HG02981 (cell line): ENCODE measurements around the gene MIP.
"Not testable (repeated sequence)": the region's sequence is repeated elsewhere in the genome, so short reads cannot be mapped to it uniquely, and the experiment has no call there.

ENCODE experiments used
- ATAC-seq: cut with Tn5 transposase; IDR thresholded peaks from one replicate; pipeline ENCODE4 v1.9.1; 2021; ENCODE audit warnings: mild to moderate bottlenecking, moderate library complexity; ENCODE audit not compliant: unreplicated experiment

MIP gene

GRCh38 chr12:56454557-56454956 lies at the start of gene MIP:
MIP (minus strand) TSS chr12:56454657; CDS start chr12:56454613, 44 bp downstream.
- ATAC-seq, result no peak

GRCh38 chr12:56499879-56500278 lies 45.4 kb upstream of the MIP start:
- ATAC-seq, result not testable (repeated sequence)

- not testable (repeated sequence) for ATAC-seq
These were observed 45.0 kb upstream of the MIP start for GRCh38 chr12:56499452-56499851.

- ATAC-seq, result not testable (repeated sequence)
These were observed 43.9 kb upstream of the MIP start for GRCh38 chr12:56498126-56498902.

- ATAC-seq, result not testable (repeated sequence)
These were observed 42.2 kb upstream of the MIP start for GRCh38 chr12:56496704-56497103.

- ATAC-seq, result not testable (repeated sequence)
These were observed 40.0 kb upstream of the MIP start for GRCh38 chr12:56494481-56494880.

- not testable (repeated sequence) for ATAC-seq
These were observed 39.6 kb upstream of the MIP start for GRCh38 chr12:56494106-56494415.

- ATAC-seq, result not testable (repeated sequence)
These were observed 39.1 kb upstream of the MIP start for GRCh38 chr12:56493409-56494105.

- no peak for ATAC-seq
These were observed 35.9 kb upstream of the MIP start for GRCh38 chr12:56490360-56490759.

GRCh38 chr12:56488041-56488955 lies 33.8 kb upstream of the MIP start, which contains the start of gene GLS2:
GLS2 (minus strand) TSS chr12:56488161; CDS start chr12:56488118, 43 bp downstream.
- ATAC-seq, result peak; percentile 85

GRCh38 chr12:56487448-56488040 lies 33.1 kb upstream of the MIP start:
- peak; percentile 10 for ATAC-seq

- no peak for ATAC-seq
These were observed 32.2 kb upstream of the MIP start for GRCh38 chr12:56486694-56487093.

GRCh38 chr12:56484566-56484965 lies 30.1 kb upstream of the MIP start:
- ATAC-seq, result no peak

- ATAC-seq, result no peak
These were observed 25.2 kb upstream of the MIP start for GRCh38 chr12:56479625-56480024.

GRCh38 chr12:56477521-56478225 lies 23.2 kb upstream of the MIP start:
- ATAC-seq, result no peak

GRCh38 chr12:56476972-56477432 lies 22.5 kb upstream of the MIP start:
- no peak for ATAC-seq

- no peak for ATAC-seq
These were observed 21.7 kb upstream of the MIP start for GRCh38 chr12:56476143-56476542.

GRCh38 chr12:56474389-56474788 lies 19.9 kb upstream of the MIP start:
- ATAC-seq, result no peak

GRCh38 chr12:56469007-56469930 lies 14.8 kb upstream of the MIP start:
- no peak for ATAC-seq
